GM18861 (cell line): ENCODE results near the gene DDB1.
A peak's percentile ranks its signal among the peaks of the same experiment; 100 is the strongest.

Experiments
- ATAC-seq: cut with Tn5 transposase; IDR thresholded peaks from one replicate; pipeline ENCODE4 v1.9.1; 2021; ENCODE audit not compliant: unreplicated experiment

Gene DDB1

DNA sequence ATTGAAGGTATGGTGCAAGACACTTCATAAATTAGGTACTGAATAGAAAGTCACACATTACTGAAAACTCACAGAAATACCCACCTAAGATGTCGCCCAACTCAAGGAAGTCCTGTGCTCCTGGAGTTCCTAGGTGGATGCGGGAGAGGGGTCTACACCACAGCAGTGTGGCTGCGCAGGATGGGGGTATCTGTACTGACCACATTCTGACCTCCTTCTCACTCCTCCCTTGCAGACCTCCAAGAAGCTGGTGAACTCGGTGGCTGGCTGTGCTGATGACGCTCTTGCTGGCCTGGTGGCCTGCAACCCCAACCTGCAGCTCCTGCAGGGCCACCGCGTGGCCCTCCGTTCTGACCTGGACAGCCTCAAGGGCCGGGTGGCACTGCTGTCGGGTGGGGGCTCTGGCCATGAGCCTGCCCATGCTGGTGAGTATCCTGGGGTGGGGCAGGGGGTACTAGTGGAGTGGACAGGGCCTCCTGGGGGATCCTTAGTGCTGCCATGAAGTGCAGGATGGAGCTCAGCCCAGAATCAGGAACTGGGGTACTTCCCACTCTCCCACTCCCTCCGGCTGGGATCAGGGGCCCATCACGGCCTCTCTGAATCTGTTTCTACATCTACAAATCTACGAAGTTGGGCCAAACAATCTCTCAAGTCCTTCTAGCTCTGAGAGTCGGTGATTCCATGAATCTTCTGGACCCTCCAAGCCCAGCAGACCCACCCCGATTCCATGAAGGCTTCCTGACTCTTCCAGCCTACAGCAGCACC is 5.0 kb upstream of the DDB1 start:
- ATAC-seq = no peak

DNA sequence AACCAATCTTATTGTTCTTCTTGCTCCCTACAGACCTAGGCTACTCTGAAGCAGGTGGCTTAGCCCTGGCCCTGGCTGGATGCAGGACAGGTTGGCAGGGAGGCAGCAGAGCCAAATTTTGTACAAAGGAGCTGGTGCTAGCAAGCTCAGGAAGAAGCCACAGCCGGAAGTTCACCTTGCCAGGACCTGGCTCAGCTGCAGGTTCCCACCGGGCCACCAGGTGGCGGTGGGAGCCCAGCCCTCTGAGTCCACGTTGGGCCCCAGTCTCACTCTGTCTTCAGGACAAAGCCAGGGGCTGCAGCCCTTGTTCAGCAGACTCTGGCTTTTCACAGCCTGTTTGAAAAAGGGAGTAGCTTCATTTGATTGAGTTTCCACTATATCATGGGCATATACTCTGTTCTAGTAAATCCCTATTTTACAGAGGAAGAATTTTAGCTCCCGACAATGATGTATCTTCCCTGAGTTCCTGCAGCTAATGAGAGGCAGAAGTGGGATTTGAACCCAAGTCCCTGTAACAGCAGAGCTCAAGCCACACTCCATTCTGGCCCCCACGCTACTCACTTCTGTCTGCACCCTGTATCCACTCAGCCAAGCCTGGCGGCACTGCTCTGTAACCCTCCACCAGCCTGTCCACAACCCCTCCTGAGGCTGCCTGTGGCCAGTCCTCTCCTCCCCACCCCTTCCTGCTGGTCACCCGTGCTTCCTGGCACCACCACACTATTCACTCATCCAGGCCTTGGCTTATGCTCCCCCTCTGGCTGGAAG is 3.4 kb upstream of the DDB1 start:
- ATAC-seq = peak; percentile 49

DNA sequence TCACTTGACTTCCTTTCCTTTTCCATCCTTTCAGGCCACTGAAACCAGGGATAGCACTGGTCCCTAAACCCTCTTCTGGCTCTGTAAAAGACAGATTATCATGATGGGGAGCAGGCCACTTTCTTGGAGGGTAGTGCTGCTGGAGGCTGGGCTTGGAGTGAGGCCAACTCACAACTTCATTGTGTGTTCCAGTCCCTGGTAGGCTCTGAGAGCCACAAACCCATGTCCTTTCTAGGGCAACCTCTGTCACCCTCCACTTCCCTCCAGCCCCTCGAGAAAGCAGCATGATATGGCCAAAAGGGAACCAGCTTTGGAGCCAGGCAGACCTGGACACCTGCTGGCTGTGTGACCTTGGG is 2.4 kb upstream of the DDB1 start:
- no peak for ATAC-seq

DNA sequence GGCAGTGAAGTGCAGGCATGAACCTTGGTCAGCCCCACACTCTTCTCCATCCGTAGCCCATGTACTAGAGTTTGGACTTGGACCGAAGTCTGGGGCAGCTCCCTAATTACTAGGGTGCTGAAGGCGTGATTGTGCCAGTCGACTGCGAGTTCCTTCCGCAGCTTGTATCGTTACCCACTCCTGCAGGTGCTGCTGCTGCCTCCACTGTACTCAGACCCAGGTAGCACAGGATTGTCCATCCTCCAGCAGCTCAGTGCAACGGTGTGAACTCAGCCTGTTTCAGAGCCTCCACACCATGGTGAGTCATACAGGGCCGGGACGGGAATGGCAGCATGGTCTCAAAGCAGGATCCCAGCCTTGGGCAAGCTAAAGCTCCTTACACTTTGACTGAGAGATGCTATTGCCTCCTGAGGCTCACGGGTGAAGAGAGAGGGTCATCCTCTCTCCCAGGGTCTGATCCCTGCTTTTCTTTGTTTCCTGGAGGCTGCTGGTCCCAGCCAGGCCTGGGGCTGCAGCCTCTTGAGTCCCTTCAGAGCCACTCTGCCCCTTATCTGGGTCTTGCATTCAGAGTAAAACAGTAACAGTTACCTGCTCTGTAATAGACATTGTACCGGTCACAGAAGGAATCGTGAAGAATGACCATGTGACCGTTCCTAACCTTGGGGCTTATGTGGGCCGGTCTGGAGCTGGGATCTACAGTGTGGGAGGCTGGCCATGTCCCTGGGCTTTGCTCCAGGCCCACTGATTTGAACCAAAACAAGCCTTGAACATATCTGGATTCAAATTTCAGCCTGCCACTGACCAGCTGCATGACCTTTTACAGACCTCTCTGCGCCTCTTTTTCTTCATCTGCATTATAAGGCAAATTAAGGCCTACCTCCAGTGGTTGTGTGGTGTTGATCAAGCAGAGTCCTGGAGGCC is 1.8 kb upstream of the DDB1 start:
- no peak for ATAC-seq

- no peak for ATAC-seq
Observed at GRCh38 chr11:61333550-61334433, 887 bp upstream of the DDB1 start.

DNA sequence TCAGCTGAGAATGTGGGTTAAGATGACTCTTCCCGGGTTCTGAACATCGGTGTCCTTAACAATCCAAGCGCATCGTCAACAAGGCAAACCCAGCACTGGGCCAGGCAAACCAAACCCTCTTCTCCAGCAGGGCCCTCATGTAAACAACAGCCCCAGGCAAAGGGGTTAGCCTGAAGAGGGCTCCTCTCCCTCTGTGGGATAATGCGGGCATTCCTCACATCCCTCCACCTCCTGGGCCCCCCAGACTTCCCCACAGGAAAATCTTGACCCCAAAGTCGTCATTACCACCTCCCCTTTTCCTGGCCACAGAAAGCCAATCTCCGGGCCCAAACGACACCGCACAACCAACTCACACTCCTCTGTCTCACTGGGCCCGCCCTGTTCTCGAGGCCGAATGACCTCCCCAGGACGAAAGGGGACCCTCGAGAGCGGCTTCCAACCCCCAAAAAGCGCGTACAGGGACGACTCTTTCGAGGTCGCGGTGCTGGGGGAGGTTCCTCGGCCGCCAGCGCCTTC is 566 bp downstream of the DDB1 start:
- ATAC-seq = no peak

- no peak for ATAC-seq
Observed at GRCh38 chr11:61331651-61332050, 1.3 kb downstream of the DDB1 start.

DNA sequence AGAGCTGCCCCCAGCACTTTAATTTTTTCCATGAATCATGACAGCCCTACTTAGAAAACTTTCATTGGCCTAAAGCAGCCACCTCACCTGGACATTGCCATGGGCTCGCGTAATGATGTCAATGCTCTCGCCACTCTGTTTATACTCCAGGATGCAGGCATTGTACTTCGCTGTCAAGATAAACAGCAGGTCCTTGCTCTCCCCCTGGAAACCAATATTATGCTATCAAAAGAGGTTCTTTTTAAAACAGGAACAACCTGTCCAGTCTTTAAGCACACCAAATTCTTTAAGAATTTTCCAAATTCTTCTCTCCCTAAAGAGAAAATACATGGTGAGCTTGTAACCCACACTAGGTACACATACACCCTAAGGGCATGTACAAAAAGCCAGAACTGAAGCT is 3.0 kb downstream of the DDB1 start:
- ATAC-seq = no peak

DNA sequence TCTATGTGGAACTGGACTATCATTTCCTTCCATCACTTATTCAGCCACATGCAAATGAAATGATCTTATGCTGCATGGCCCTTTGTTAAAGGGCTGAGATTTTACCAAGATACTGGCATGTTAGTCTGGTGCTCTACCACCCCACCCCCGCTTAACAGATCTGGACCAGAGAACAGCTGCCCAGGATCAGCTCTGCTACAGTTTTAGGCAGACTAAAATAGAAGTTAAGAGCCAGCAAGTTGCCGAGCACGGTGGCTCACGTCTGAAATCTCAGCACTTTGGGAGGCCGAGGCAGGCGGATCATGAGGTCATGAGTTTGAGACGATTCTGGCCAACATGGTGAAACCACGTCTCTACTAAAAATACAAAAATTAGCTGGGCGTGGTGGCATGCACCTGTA is 4.6 kb downstream of the DDB1 start:
- no peak for ATAC-seq

GRCh38 chr11:61327669-61328071 is 5.2 kb downstream of the DDB1 start:
- no peak for ATAC-seq

GRCh38 chr11:61325649-61326414 is 7.1 kb downstream of the DDB1 start:
- ATAC-seq = no peak

DNA sequence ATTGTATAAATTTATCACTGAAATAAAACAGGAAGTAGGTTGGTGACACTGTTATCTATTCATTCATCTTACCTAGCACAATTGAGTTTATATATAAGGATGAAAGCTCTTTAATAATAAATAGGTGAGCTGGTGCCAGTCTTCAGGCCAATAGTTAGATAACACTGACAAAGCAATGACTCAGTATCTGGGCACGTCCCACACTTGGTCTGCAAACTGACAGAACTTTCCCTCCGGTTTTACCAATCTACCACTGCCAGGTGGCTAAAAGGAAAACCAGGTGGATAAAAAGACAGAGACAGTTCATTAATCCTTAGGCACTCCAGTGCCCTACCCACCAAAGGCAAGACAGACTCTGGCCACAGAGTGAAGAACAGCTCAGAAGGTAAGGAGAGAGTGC is 17.6 kb downstream of the DDB1 start:
- ATAC-seq = no peak

- no peak for ATAC-seq
Observed at GRCh38 chr11:61310749-61311148, 22.2 kb downstream of the DDB1 start.

DNA sequence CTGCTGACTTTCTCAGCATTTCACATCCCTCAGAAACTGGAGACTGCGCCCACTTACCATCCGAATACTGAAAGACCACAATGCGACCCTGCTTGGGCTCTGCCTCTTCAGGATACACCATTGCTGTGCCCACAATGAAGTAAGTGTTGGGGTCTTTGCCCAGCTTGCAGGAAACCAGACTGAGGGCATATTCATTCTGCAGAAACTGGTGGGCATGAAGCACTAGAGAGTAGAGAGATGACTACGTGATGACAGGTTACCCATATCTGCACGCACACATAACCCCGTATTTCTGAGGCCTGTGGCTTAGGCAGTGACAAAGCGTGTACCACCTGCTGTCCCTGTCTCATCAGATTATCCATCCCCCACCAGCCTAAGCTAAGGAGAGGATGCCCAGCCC is 23.2 kb downstream of the DDB1 start:
- ATAC-seq = no peak

DNA sequence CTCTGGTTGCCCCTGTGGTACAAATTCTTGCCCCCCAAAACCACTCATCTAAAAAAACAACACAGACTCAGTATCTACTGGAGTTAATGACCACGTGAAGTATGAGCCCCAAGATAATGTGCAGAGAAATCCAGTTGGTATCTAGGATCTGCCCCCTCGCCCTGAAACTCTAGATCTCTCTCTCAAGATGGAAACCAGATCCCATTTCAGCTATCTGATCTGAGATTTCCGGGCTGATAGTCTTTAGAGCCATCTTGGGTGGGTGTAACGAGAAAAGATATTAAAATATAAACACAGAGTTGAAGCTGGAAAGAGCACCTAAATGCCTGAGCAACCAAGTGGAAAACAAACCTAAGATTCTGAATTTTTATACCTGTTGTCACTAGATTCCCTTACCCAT is 23.8 kb downstream of the DDB1 start:
- no peak for ATAC-seq

GRCh38 chr11:61307354-61307753 is 25.6 kb downstream of the DDB1 start:
- no peak for ATAC-seq

DNA sequence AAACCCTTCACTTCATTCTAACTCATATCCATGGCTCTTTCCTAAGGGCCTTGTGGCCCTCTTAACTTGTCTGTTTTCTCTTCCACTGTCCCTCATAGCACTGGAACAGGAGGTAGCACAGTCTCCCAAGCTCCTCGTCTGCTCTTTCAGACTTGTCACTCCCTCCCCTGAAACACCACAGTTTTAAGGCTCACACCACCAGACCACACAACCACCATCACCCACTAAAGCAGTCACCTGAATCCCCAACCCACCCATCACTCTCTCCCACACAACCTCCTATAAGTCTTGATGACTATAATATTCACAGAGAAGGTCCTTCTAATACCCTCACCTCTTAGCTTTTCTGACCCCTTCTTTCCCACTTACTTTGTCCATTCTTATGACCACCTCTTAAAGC is 26.7 kb downstream of the DDB1 start:
- ATAC-seq = no peak

GRCh38 chr11:61305417-61305816 is 27.5 kb downstream of the DDB1 start:
- no peak for ATAC-seq

GRCh38 chr11:61303725-61304124 is 29.2 kb downstream of the DDB1 start:
- no peak for ATAC-seq

- no peak for ATAC-seq
Observed at GRCh38 chr11:61302550-61302949, 30.4 kb downstream of the DDB1 start.
